MM.1S (cell line): ENCODE data around the gene ARHGAP33.

Experiments used
- DNase-seq: peaks from one replicate; pipeline ENCODE4 v3.0.0-alpha.2; 2015
- H2AFZ ChIP-seq: fragments of 300-600 bp; sonication (generic); 2 replicates; pipeline ENCODE4 v1.6.0; 2016; ENCODE audit warnings: antibody characterized with exemption, low read length
- H3F3A ChIP-seq: fragments of 300-600 bp; sonication (generic); 2 replicates; pipeline ENCODE4 v1.6.1; 2016; ENCODE audit warnings: mild to moderate bottlenecking, antibody characterized with exemption, low read length, moderate library complexity, mixed read lengths; ENCODE audit not compliant: insufficient read depth
- H3K27ac ChIP-seq: fragments of 300-600 bp; sonication (generic); 2 replicates; pipeline ENCODE4 v1.5.1; 2016; ENCODE audit warnings: mild to moderate bottlenecking, low read length
- H3K27me3 ChIP-seq: fragments of 300-600 bp; sonication (generic); replicated peaks from 2 replicates; pipeline ENCODE4 v1.6.0; 2016; ENCODE audit warnings: low read length; ENCODE audit not compliant: insufficient read depth
- H3K36me3 ChIP-seq: fragments of 300-600 bp; sonication (generic); replicated peaks from 2 replicates; pipeline ENCODE4 v1.6.1; 2016; ENCODE audit warnings: mild to moderate bottlenecking, low read length, mixed read lengths; ENCODE audit not compliant: insufficient read depth
- H3K4me1 ChIP-seq: fragments of 300-600 bp; sonication (generic); 2 replicates; pipeline ENCODE4 v1.6.1; 2016; ENCODE audit warnings: low read length, mixed read lengths
- H3K4me2 ChIP-seq: fragments of 300-600 bp; sonication (generic); 2 replicates; pipeline ENCODE4 v1.6.0; 2016; ENCODE audit warnings: low read depth, low read length
- H3K4me3 ChIP-seq: fragments of 300-600 bp; sonication (generic); 2 replicates; pipeline ENCODE4 v1.5.1; 2016; ENCODE audit warnings: low read length, mixed read lengths
- H3K79me2 ChIP-seq: fragments of 300-600 bp; sonication (generic); 2 replicates; pipeline ENCODE4 v1.6.1; 2016; ENCODE audit warnings: mixed run types, low read length, mixed read lengths
- H3K9ac ChIP-seq: fragments of 300-600 bp; sonication (generic); 2 replicates; pipeline ENCODE4 v1.6.1; 2016; ENCODE audit warnings: low read length, mixed read lengths
- H3K9me2 ChIP-seq: fragments of 300-600 bp; sonication (generic); replicated peaks from 2 replicates; pipeline ENCODE4 v1.6.1; 2016; ENCODE audit warnings: mild to moderate bottlenecking, low read length, mixed read lengths; ENCODE audit not compliant: insufficient read depth
- H3K9me3 ChIP-seq: fragments of 300-600 bp; sonication (generic); replicated peaks from 2 replicates; pipeline ENCODE4 v1.6.1; 2016; ENCODE audit warnings: mild to moderate bottlenecking, low read length, mixed read lengths; ENCODE audit not compliant: insufficient read depth
- H4K20me1 ChIP-seq: fragments of 300-600 bp; sonication (generic); 2 replicates; pipeline ENCODE4 v1.6.1; 2016; ENCODE audit warnings: mild to moderate bottlenecking, low read length, moderate library complexity, mixed read lengths; ENCODE audit not compliant: insufficient read depth
- EZH2 ChIP-seq: fragments of 300-600 bp; sonication (generic); optimal IDR thresholded peaks from 2 replicates; pipeline ENCODE3; 2017; ENCODE audit warnings: low read depth, mild to moderate bottlenecking, antibody characterized with exemption, low read length, mixed read lengths
- EZH2phosphoT487 ChIP-seq: fragments of 300-600 bp; sonication (generic); IDR thresholded peaks from 2 replicates; pipeline ENCODE4 v1.6.1; 2018; ENCODE audit warnings: antibody characterized with exemption, low read length
- TF ChIP-seq, protein P1 (sequence below): fragments of 300-600 bp; sonication (generic); IDR thresholded peaks from 2 replicates; pipeline ENCODE4 v1.5.1; 2016; ENCODE audit warnings: antibody characterized with exemption, low read length, mixed read lengths

Gene ARHGAP33

DNA sequence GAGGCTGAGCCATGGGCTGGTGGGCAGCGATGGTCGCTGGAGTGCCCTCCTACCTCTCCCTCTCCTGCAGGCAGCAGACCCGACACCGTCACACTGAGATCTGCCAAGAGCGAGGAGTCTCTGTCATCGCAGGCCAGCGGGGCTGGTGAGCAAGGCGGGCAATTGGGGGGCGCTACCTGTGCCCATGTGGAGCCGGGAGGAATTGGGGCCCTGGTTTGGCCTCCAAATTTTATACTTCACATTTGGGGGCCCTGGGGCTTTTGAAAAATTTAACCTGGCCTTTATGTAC lies 9.9 kb downstream of the ARHGAP33 start:
- no peak overlapping the region for H3K9ac ChIP-seq

DNA sequence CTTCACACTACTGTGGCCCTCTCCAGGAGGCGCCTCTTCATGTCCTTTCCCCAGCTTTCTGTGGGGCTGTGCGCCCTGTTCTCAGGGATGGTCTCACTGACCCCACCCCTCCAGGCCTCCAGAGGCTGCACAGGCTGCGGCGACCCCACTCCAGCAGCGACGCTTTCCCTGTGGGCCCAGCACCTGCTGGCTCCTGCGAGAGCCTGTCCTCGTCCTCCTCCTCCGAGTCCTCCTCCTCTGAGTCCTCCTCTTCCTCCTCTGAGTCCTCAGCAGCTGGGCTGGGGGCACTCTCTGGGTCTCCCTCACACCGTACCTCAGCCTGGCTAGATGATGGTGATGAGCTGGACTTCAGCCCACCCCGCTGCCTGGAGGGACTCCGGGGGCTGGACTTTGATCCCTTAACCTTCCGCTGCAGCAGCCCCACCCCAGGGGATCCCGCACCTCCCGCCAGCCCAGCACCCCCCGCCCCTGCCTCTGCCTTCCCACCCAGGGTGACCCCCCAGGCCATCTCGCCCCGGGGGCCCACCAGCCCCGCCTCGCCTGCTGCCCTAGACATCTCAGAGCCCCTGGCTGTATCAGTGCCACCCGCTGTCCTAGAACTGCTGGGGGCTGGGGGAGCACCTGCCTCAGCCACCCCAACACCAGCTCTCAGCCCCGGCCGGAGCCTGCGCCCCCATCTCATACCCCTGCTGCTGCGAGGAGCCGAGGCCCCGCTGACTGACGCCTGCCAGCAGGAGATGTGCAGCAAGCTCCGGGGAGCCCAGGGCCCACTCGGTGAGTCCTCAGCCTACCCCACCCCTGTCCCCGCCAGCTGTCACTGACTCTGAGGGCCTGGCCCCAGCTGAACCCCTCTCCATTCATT lies 11.2 kb downstream of the ARHGAP33 start:
- Histone ChIP-seq H3F3A (no peaks in the 10 kb centered on the region), H3K36me3 (no peaks in the 10 kb centered on the region), H3K27me3 (no peaks in the 10 kb centered on the region), H3K4me1 (no peaks in the 10 kb centered on the region), H2AFZ (no peak overlapping the region), H3K4me3 (no peak overlapping the region), H3K79me2 (no peaks in the 10 kb centered on the region), H3K9me3 (no peaks in the 10 kb centered on the region), H3K9ac (no peak overlapping the region), H3K4me2 (no peak overlapping the region), H3K27ac (no peak overlapping the region), H4K20me1 (no peaks in the 10 kb centered on the region), H3K9me2 (no peaks in the 10 kb centered on the region)
- DNase-seq = no peak
- no peak for TF ChIP-seq EZH2phosphoT487
- no peak for TF ChIP-seq EZH2
- TF ChIP-seq, protein P1, sequence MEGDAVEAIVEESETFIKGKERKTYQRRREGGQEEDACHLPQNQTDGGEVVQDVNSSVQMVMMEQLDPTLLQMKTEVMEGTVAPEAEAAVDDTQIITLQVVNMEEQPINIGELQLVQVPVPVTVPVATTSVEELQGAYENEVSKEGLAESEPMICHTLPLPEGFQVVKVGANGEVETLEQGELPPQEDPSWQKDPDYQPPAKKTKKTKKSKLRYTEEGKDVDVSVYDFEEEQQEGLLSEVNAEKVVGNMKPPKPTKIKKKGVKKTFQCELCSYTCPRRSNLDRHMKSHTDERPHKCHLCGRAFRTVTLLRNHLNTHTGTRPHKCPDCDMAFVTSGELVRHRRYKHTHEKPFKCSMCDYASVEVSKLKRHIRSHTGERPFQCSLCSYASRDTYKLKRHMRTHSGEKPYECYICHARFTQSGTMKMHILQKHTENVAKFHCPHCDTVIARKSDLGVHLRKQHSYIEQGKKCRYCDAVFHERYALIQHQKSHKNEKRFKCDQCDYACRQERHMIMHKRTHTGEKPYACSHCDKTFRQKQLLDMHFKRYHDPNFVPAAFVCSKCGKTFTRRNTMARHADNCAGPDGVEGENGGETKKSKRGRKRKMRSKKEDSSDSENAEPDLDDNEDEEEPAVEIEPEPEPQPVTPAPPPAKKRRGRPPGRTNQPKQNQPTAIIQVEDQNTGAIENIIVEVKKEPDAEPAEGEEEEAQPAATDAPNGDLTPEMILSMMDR = no peak

More for the DNA sequence above, 9.9 kb downstream of the ARHGAP33 start:
- Histone ChIP-seq H2AFZ (no peak overlapping the region), H3K4me3 (no peak overlapping the region), H4K20me1 (no peaks in the 10 kb centered on the region), H3K79me2 (no peaks in the 10 kb centered on the region), H3K4me2 (no peak overlapping the region), H3K4me1 (no peaks in the 10 kb centered on the region), H3K9me3 (no peaks in the 10 kb centered on the region), H3K27me3 (no peaks in the 10 kb centered on the region), H3F3A (no peaks in the 10 kb centered on the region), H3K9me2 (no peaks in the 10 kb centered on the region), H3K27ac (no peak overlapping the region), H3K36me3 (no peaks in the 10 kb centered on the region)
- no peak for DNase-seq
- no peak for TF ChIP-seq EZH2
- TF ChIP-seq, protein P1 = no peak

DNA sequence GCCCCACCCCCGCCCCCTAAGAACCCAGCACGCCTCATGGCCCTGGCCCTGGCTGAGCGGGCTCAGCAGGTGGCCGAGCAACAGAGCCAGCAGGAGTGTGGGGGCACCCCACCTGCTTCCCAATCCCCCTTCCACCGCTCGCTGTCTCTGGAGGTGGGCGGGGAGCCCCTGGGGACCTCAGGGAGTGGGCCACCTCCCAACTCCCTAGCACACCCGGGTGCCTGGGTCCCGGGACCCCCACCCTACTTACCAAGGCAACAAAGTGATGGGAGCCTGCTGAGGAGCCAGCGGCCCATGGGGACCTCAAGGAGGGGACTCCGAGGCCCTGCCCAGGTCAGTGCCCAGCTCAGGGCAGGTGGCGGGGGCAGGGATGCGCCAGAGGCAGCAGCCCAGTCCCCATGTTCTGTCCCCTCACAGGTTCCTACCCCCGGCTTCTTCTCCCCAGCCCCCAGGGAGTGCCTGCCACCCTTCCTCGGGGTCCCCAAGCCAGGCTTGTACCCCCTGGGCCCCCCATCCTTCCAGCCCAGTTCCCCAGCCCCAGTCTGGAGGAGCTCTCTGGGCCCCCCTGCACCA lies 11.9 kb downstream of the ARHGAP33 start:
- Histone ChIP-seq H3K9me3 (no peaks in the 10 kb centered on the region), H3K9me2 (no peaks in the 10 kb centered on the region), H3K4me2 (no peak overlapping the region), H3K4me1 (no peaks in the 10 kb centered on the region), H2AFZ (no peak overlapping the region), H3F3A (no peaks in the 10 kb centered on the region), H3K79me2 (no peaks in the 10 kb centered on the region), H3K27me3 (peaks cover 5% of the 10 kb centered on the region), H3K4me3 (no peak overlapping the region), H4K20me1 (no peaks in the 10 kb centered on the region), H3K9ac (no peak overlapping the region), H3K36me3 (no peaks in the 10 kb centered on the region), H3K27ac (no peak overlapping the region)
- TF ChIP-seq EZH2phosphoT487 (no peak), EZH2 (no peak)
- TF ChIP-seq, protein P1 = no peak
- DNase-seq = no peak
